ENCODE results near the gene PDGFRB.

The PDGFRB gene

GRCh38 chr5:150163035-150163434 lies 7.4 kb upstream of the PDGFRB start:
- DNase-seq (ENCODE audit: low read depth in 2 of 2), result no peak

- no peak for DNase-seq (ENCODE audit: low read depth in 2 of 2)
Observed at GRCh38 chr5:150162142-150162513, 6.5 kb upstream of the PDGFRB start.

GRCh38 chr5:150161242-150162141 lies 5.8 kb upstream of the PDGFRB start:
- DNase-seq (ENCODE audit: low read depth in 2 of 2), result peak; percentile 46 to 58

- no peak for DNase-seq (ENCODE audit: low read depth in 2 of 2)
Observed at GRCh38 chr5:150160448-150161081, 4.9 kb upstream of the PDGFRB start.

GRCh38 chr5:150159741-150160179 lies 4.1 kb upstream of the PDGFRB start:
- no peak for DNase-seq (ENCODE audit: low read depth in 2 of 2)

GRCh38 chr5:150159031-150159430 lies 3.4 kb upstream of the PDGFRB start:
- DNase-seq (ENCODE audit: low read depth in 2 of 2), result no peak

DNA sequence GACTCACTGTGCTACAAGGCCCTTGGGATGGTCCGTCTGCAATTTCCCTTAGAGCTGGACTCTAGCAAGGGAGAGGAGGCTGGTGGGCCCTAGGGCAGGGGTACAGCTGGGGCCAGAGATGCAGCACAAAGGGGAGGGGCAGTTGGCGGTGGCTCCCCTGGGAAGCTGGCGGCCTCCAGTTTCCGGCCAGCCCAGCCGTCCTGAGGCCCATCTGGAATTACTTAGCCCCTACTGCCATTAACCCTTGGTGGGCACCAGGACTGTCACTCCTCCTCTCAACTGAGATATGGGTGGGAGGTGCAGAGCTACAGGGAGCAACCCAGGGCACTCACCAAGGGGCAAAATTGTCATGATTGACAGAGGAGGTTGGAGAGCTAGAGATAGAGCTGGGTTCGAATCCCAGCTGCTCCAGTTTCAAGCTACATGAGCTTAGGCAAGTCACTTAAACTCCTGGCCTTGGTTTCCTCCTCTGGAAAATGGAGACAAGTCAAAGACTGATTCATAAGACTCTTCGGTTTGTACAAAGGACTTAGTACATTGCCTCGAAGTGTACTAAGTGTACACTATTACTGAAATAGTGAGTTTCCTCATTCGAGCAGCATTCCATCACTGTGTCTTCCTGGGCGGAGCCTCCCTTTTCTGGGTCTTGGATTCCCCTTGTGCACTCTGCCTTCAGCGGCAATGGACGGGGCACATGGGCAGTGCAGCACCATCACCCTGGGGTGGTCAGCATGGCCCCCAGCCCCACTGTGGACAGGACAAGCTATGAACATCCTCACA lies 2.7 kb upstream of the PDGFRB start:
- DNase-seq (ENCODE audit: low read depth in 2 of 2), result no peak

- no peak for DNase-seq (ENCODE audit: low read depth in 2 of 2)
Observed at GRCh38 chr5:150157168-150157567, 1.5 kb upstream of the PDGFRB start.

DNA sequence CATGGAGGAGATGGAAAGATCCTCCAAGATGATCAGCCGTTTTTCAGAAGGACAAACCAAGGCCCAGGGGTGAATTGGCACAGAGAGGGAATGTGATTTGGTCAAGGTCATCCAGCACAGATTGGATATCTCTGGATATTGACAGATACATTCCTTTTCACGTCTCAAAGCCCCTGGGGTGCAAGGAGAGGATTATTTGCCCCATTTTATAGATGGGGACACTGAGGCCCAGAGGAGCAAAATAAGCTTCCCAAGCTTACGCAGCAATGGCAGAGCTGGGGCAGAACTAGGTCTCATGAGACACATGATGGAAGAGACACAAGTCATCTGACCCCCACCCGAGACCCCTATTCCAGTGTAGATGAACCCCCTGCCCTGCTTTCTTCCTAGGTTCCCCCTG lies 895 bp upstream of the PDGFRB start:
- no peak for DNase-seq (ENCODE audit: low read depth in 2 of 2)

- no peak for DNase-seq (ENCODE audit: low read depth in 2 of 2)
Observed at GRCh38 chr5:150156027-150156368, 353 bp upstream of the PDGFRB start.

DNA sequence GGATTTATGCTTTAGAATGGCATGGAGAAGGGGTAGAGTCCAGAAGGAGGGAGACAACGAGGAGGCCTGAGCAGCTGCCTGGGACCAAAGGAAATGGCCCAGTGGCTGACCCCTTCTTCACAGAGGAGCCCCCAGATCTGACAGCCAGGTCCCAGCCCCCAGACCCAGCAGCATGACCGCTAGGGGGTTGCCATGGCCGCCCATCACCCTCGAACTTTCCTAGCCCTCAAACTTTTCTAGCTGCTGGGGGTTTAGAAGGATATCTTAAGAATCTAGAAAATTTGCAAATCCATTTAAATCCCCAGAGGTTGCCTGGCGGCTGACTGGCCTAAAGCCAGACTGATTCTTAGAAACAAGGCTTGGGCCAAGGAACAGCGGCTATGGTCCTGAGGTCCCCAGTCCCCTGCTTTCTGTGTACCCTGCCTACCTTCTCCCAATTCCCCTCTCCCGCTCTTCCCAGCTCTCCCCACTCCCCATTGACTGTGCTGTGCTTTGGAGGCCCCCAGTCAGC lies 972 bp downstream of the PDGFRB start:
- DNase-seq (ENCODE audit: low read depth in 2 of 2), result no peak

- DNase-seq (ENCODE audit: low read depth in 2 of 2), result no peak
Observed at GRCh38 chr5:150153957-150154617, 1.6 kb downstream of the PDGFRB start.

DNA sequence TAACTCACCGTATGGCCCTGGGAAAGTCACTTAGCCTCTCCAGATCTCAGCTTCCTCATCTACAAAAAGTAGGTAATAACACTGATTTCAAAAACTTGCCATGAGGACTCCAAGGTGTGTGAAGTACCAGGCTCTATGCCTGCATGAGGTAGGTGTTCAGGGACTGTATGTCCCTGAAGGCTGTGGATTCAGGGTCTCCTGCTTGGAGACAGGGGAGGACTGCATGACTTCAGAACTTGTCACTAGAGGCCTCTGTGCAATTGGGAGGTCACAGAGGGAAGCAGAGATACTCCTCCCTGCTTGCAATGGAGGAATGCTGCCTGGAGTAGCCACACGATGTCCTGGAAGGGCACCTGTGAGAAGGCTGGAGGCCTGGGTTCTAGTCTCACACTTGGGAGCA lies 2.2 kb downstream of the PDGFRB start:
- no peak for DNase-seq (ENCODE audit: low read depth in 2 of 2)

- no peak for DNase-seq (ENCODE audit: low read depth in 2 of 2)
Observed at GRCh38 chr5:150152636-150153462, 2.8 kb downstream of the PDGFRB start.

- DNase-seq (ENCODE audit: low read depth in 2 of 2), result no peak
Observed at GRCh38 chr5:150149618-150150017, 6.0 kb downstream of the PDGFRB start.

DNA sequence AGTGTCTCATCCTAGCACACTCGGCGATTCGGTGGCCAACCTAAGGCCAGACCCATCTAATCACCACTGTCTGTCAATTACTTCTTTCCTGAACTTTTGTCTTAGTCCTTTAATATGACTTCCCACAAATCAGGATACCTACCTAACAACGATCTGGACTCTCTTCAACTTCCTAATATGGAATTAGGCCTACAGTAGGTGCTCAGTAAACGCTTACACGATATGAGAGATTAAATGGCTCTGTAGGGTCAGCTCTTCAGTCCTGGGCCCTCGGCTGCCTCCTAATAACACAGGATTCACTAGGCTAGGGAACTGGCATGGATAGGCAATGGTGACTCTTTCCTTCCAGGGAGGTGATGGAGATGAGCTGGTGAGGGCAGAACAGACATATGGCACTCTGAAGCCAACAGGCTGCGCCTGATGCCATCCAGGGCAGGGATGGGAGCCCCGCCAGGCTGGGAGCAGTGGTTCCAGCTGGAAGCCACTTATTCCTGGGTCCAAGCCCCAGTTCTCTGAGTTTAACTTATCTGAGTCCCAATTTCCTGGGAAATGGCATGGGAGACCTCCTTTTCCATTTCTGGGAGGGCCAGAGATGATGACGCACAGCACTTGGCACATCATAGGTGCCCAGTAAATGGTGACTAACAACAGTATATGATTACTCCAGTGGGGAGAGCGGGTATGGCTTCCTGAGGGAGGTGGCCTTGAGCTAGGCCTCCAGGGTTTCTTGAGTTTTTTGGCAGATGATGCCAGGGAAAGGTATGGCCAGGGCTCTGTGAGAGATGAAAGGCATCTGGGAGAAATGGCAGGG lies 7.3 kb downstream of the PDGFRB start:
- no peak for DNase-seq (ENCODE audit: low read depth in 2 of 2)

- no peak for DNase-seq (ENCODE audit: low read depth in 2 of 2)
Observed at GRCh38 chr5:150147670-150148069, 8.0 kb downstream of the PDGFRB start.

- no peak for DNase-seq (ENCODE audit: low read depth in 2 of 2)
Observed at GRCh38 chr5:150146862-150147601, 8.6 kb downstream of the PDGFRB start.

DNA sequence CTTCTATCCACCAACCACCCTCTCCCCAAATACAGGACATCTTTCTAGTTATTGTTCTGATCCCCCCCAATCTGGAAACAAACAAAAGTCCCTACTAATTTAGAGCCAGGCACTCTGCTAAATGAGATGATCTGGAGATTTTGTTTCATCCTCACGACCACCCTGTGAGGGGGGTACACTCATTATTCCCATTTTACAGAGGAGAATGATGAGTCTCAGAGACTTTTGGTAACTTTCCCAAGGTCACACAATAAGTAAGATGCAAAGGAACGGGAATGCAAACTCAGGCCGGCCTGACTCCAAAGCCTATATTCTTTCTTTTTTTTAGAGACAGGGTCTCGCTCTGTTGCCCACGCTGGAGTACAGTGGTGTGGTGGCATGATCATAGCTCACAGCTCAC lies 9.4 kb downstream of the PDGFRB start:
- DNase-seq (ENCODE audit: low read depth in 2 of 2), result no peak

Measured in stimulated activated CD8-positive, alpha-beta memory T cell treated with anti-CD3 and anti-CD28 coated beads, Interleukin-15, amount 100 ng/mL, for 48 hours (primary cell).